Right lobe of liver (tissue), 6 donors: Measurements from ENCODE around the gene RELT. TPM values are rescaled to one million over a fixed set of nuclear protein-coding genes. Genes with fewer than 3 reads are reported as not detected.

Source experiments
- ATAC-seq, 4 donors: fragments of 200-7000 bp; cut with Tn5 transposase; one replicate each; pipeline ENCODE4 v1.9.1; 2020; ENCODE audit warnings: mild to moderate bottlenecking in 4 of 4, moderate library complexity in 4 of 4
- DNase-seq, 3 donors: peaks; one replicate each; pipeline ENCODE4 v3.0.0-alpha.2; 2020
- H3K27ac ChIP-seq, 3 donors: fragments of 200-600 bp; one replicate each; pipeline ENCODE4 v1.8.0; 2022
- H3K27me3 ChIP-seq, 2 donors: fragments of 200-600 bp; one replicate each; pipeline ENCODE4 v1.8.0; 2022
- H3K36me3 ChIP-seq, 4 donors: fragments of 200-600 bp; sonication (generic) in 1 of 4; one replicate each; pipeline versions ENCODE4 v1.5.1 to v1.8.0; 2017 to 2022; ENCODE audit warnings: control low read depth in 1 of 4
- H3K4me1 ChIP-seq, 4 donors: fragments of 200-600 bp; sonication (generic) in 1 of 4; one replicate each; pipeline versions ENCODE4 v1.5.1 to v1.8.0; 2017 to 2022; ENCODE audit warnings: control low read depth in 1 of 4
- H3K4me3 ChIP-seq, 3 donors: fragments of 200-600 bp; one replicate each; pipeline ENCODE4 v1.8.0; 2022
- H3K9me3 ChIP-seq, 4 donors: fragments of 200-600 bp; sonication (generic) in 1 of 4; one replicate each; pipeline versions ENCODE4 v1.5.1 to v1.8.0; 2017 to 2022; ENCODE audit warnings: control low read depth in 1 of 4
- POLR2A ChIP-seq: fragments of 450-650 bp; IDR thresholded peaks from one replicate; pipeline ENCODE4 v1.6.1; 2017; ENCODE audit warnings: antibody characterized with exemption, mild to moderate bottlenecking
- WGBS: methylation state at CpG from one replicate; pipeline ENCODE4 v1.1.6; 2018; ENCODE audit warnings: low coverage, low lambda C conversion rate; ENCODE audit not compliant: insufficient coverage; ENCODE audit errors: missing lambda C conversion rate; 5-methylcytosine and 5-hydroxymethylcytosine counted together
- intact Hi-C, 2 donors: fragments of 100-400 bp; cut with DNase I; formaldehyde crosslinking; loops; one replicate each; pipeline versions ENCODE4 v1.11.2 to v1.14.1; 2022
- total RNA-seq, 6 experiments: library from RNA; depleted of rRNA in 2 of 6; stranded (reverse); fragments of >200 nt in 2 of 6; fragmentation: NEBNext Ultra II Directional in 3 of 6; extraction: Animal tissue kit (Norgen Biotek cat#: 25700) in 3 of 6; gene quantifications; one replicate each; pipeline versions ENCODE4 v1.1.0 to v1.2.4, GENCODE V29; 2016 to 2023
- TF ChIP-seq, protein P1 (sequence below), 4 donors: fragments of 200-600 bp in 3 of 4; fragments of 450-650 bp in 1 of 4; IDR thresholded peaks; one replicate each; pipeline versions ENCODE4 v1.5.1 to v1.8.0; 2016 to 2022; ENCODE audit warnings: antibody characterized with exemption in 4 of 4, mild to moderate bottlenecking in 2 of 4
- donor health status: DM: no; HTN: yes; CAD: no.
- donor health status: DM: no; HTN: no; CAD: no.
- donor health status: DM: no; HTN: no; CAD: no.
- donor health status: DM: no; HTN: yes; CAD: no.
- donor health status: DM: no; HTN: yes; CAD: no.

RELT gene
- total RNA-seq, 6 experiments from 2014 or later, result 0.81 to 5.4 (median 1.6) TPM

GRCh38 chr11:73376803-73377629, 817 bp downstream of the RELT start:
- intact Hi-C loops, result no loop called here
- Histone ChIP-seq H3K4me1 (peaks cover 0 to 4% (median 1%) of the 10 kb centered on the region in 4 donors), H3K9me3 (no peaks in the 10 kb centered on the region), H3K27ac (peak overlapping the region; percentile 53 to 89 (median 79)), H3K27me3 (no peaks in the 10 kb centered on the region), H3K4me3 (peak overlapping the region; percentile 65 to 80 (median 72)), H3K36me3 (no peaks in the 10 kb centered on the region)
- WGBS, result 0% methylated on average over 3 of the region's 56 CpGs
- DNase-seq, result peak in 2 of 3 donors; percentile 63 to 76
- ATAC-seq, result peak; percentile 9 to 47 (median 26)
- peak; percentile 18 for TF ChIP-seq POLR2A
- TF ChIP-seq, protein P1, sequence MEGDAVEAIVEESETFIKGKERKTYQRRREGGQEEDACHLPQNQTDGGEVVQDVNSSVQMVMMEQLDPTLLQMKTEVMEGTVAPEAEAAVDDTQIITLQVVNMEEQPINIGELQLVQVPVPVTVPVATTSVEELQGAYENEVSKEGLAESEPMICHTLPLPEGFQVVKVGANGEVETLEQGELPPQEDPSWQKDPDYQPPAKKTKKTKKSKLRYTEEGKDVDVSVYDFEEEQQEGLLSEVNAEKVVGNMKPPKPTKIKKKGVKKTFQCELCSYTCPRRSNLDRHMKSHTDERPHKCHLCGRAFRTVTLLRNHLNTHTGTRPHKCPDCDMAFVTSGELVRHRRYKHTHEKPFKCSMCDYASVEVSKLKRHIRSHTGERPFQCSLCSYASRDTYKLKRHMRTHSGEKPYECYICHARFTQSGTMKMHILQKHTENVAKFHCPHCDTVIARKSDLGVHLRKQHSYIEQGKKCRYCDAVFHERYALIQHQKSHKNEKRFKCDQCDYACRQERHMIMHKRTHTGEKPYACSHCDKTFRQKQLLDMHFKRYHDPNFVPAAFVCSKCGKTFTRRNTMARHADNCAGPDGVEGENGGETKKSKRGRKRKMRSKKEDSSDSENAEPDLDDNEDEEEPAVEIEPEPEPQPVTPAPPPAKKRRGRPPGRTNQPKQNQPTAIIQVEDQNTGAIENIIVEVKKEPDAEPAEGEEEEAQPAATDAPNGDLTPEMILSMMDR (IDR thresholded peaks at IDR 0.05), result no peak

- Histone ChIP-seq H3K36me3 (no peaks in the 10 kb centered on the region), H3K4me1 (peaks cover 0 to 4% (median 1%) of the 10 kb centered on the region in 4 donors), H3K27ac (no peak overlapping the region), H3K27me3 (no peaks in the 10 kb centered on the region), H3K4me3 (no peak overlapping the region), H3K9me3 (no peaks in the 10 kb centered on the region)
- ATAC-seq (peak in 1 of 4 donors; percentile 7), DNase-seq (peak in 1 of 3 donors; percentile 73)
- intact Hi-C loops, result no loop called here
- 61% methylated on average over 5 of the region's 10 CpGs for WGBS
- TF ChIP-seq, protein P1 (IDR thresholded peaks at IDR 0.05), result no peak
Observed at GRCh38 chr11:73379189-73379880, 3.1 kb downstream of the RELT start.

DNA sequence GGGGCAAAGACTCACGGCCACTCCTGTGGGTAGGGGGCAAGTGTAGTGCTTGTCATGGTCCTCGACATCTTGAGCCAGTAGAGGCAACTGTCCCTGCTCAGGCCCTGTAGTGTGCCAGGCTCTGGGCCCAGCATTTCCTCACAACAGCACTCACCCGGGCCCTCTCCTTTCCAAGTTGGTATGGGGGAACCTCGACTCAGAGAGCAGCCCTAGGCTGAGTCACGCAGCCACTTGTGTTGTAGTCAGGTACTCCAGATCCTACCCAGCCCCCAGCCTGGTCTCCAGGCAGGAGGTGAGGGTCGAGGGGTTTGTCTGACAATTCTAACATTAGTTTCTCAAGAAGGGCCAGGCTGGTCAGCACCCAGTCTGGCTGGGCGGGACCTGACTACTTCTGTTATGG, 4.1 kb downstream of the RELT start:
- Histone ChIP-seq H3K36me3 (no peaks in the 10 kb centered on the region), H3K4me3 (no peak overlapping the region), H3K27me3 (no peaks in the 10 kb centered on the region), H3K9me3 (no peaks in the 10 kb centered on the region), H3K27ac (peak overlapping the region in 1 of 3 donors; percentile 26), H3K4me1 (peaks cover 0 to 4% (median 2%) of the 10 kb centered on the region in 4 donors)
- intact Hi-C loops, result loop anchor here in 1 of 2 donors (10.0 kb wide), 1 partner anchor 86 kb away; no protein-coding TSS in a partner anchor
- WGBS, result 44% methylated on average over 3 of the region's 7 CpGs
- TF ChIP-seq, protein P1 (IDR thresholded peaks at IDR 0.05), result no peak
- no peak for TF ChIP-seq POLR2A
- ATAC-seq (no peak), DNase-seq (no peak)

- WGBS, result 80% methylated on average over 1 of the region's 4 CpGs
- Histone ChIP-seq H3K9me3 (no peaks in the 10 kb centered on the region), H3K4me1 (peaks cover 0 to 7% (median 2%) of the 10 kb centered on the region in 4 donors), H3K27me3 (no peaks in the 10 kb centered on the region), H3K36me3 (no peaks in the 10 kb centered on the region), H3K27ac (no peak overlapping the region), H3K4me3 (no peak overlapping the region)
- intact Hi-C loops, result loop anchor here in 1 of 2 donors (10.0 kb wide), 1 partner anchor 86 kb away; no protein-coding TSS in a partner anchor
- ATAC-seq, result no peak
- DNase-seq, result no peak
- TF ChIP-seq, protein P1 (IDR thresholded peaks at IDR 0.05), result no peak
- TF ChIP-seq POLR2A, result no peak
Observed at GRCh38 chr11:73380897-73381410, 4.8 kb downstream of the RELT start.
